22Rv1 (cell line): Measurements from ENCODE around the gene DSTYK.

Experiments
- H3K27ac ChIP-seq: fragments of 450-650 bp; 2 replicates; pipeline ENCODE4 v1.5.1; 2017
- ZFX ChIP-seq: fragments of 450-650 bp; IDR thresholded peaks from 2 replicates; pipeline ENCODE4 v1.6.1; 2017; ENCODE audit warnings: antibody characterized with exemption, borderline replicate concordance
- TF ChIP-seq, protein P1 (sequence below): fragments of 450-650 bp; IDR thresholded peaks from 2 replicates; pipeline ENCODE4 v1.5.1; 2017; ENCODE audit warnings: mild to moderate bottlenecking

The DSTYK gene

DNA sequence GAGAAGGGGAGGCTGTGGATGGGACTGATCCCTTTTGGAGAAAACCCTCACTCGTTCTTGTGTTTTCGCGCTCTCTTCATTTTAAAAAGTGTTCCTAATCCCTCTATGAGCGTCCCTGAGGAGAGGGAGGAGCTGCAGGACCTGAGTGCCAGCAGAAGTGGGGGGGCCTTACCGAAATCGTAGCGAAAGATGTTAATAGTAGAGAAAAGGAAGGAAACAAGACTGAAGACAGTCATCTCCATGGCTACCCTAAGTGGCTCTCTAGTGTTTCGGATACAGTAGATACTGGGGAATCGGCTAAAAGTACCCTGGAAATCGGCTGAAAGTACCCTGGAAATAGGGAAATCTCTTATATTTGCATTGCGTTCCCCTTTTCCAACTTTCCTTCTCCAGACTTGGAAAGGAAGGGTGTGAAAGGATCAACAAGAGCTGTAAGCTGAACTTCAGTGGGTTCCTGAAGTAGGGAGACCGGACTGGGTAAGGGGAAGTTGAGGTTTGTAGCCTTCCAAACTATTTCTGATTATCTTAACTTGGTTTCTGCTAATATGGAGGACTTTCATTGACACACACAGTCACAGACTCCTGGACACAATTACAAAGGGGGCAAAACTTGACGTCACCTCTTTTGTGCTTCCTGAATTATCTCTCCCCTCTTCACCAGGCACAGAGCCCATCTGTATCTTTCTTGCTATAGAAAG lies 486 bp upstream of the DSTYK start:
- H3K27ac ChIP-seq, result peak overlapping the region; percentile 79
- no peak for TF ChIP-seq ZFX
- TF ChIP-seq, protein P1, sequence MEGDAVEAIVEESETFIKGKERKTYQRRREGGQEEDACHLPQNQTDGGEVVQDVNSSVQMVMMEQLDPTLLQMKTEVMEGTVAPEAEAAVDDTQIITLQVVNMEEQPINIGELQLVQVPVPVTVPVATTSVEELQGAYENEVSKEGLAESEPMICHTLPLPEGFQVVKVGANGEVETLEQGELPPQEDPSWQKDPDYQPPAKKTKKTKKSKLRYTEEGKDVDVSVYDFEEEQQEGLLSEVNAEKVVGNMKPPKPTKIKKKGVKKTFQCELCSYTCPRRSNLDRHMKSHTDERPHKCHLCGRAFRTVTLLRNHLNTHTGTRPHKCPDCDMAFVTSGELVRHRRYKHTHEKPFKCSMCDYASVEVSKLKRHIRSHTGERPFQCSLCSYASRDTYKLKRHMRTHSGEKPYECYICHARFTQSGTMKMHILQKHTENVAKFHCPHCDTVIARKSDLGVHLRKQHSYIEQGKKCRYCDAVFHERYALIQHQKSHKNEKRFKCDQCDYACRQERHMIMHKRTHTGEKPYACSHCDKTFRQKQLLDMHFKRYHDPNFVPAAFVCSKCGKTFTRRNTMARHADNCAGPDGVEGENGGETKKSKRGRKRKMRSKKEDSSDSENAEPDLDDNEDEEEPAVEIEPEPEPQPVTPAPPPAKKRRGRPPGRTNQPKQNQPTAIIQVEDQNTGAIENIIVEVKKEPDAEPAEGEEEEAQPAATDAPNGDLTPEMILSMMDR, result no peak

DNA sequence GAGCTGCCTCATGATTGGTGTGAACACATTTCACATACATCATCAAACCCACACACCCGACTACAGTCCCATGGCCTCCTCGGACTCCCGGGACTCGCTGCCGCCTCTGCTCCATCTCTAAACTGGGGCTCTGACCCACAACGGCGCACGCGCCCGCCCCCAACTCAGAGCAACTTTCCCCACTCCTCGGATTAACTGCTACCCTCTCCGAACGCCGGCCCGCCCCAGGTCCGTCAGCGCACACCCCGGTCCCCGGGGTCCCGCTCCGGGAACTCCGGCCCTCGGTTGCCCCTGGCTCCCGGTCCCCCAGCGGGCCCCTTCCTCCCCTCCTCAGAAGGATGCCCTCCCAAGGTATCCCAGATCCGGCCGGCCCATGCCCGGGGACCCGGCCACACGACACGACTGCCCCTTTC lies 740 bp downstream of the DSTYK start:
- peak overlapping the region; percentile 79 for H3K27ac ChIP-seq
- TF ChIP-seq ZFX, result no peak
- TF ChIP-seq, protein P1, result no peak

DNA sequence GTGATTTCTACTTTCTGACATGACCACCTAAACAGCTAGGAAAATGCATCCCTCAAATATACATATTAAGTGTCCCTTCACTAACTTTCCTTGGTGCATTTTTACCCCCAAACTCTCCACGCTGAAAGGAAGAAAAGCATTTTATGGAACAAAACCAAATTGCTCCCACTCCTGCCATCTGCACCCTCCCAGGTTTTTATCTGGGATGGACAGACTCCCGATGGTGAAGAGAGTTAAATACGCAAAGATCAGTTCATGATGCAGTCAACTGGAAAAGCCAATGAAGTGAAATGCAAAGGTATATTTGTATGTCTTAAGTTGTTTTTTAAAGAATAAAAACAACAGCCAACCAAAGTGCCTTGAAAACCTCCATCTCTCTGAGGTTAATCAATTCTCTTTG lies 2.7 kb downstream of the DSTYK start:
- H3K27ac ChIP-seq, result no peak overlapping the region
- no peak for TF ChIP-seq ZFX
- TF ChIP-seq, protein P1, result no peak

DNA sequence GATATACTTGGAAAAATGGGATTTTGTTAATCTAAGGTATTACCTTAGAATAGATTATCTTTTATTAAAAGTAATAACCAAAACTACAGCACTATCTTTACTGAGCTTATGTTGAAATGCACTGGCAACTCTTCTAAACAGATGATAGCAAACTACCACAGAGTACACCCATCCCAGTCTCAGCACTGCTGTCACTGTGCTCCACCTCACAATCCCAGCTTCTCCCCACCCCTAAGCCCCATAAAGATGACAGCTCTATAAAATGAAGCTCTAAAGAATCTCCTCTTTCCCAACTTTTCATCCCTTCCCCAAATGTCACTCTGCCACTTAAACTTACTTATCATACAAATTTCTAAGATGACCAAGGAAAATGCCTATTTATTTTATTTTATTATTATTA lies 6.4 kb downstream of the DSTYK start:
- TF ChIP-seq, protein P1, result no peak
- no peak for TF ChIP-seq ZFX
- H3K27ac ChIP-seq, result no peak overlapping the region

DNA sequence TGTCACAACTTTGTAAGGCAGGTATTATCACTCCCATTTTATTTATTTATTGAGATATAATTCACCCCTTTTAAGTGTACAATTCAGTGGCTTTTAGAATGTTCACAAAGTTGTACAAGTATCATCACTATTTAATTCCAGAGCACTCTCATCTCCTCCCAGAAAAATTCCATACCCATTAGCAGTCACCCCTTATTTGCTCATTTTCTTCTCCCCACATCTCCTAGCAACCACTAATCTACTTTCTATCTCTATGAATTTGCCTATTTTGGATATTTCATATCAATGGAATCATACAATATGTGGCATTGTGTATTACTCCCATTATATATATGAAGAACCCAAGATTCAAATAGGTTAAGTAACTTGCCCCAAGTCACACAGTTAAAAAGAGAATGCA lies 7.0 kb downstream of the DSTYK start:
- no peak overlapping the region for H3K27ac ChIP-seq
- TF ChIP-seq ZFX, result no peak
- TF ChIP-seq, protein P1, result no peak

DNA sequence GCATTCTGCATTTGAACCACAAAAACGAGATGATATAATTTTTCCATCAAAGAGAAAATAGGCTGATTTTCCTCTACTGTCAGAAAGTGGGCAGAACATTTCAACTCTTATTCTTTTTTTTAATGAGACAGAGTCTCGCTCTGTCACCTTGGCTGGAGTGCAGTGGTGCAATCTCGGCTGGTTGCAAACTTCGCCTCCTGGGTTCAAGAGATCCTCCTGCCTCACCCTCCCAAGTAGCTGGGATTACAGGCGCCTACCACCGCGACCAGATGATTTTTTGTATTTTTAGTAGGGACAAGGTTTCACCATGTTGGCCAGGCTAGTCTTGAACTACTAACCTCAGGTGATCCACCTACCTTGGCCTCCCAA lies 11.6 kb downstream of the DSTYK start:
- TF ChIP-seq, protein P1, result no peak
- H3K27ac ChIP-seq, result no peak overlapping the region

DNA sequence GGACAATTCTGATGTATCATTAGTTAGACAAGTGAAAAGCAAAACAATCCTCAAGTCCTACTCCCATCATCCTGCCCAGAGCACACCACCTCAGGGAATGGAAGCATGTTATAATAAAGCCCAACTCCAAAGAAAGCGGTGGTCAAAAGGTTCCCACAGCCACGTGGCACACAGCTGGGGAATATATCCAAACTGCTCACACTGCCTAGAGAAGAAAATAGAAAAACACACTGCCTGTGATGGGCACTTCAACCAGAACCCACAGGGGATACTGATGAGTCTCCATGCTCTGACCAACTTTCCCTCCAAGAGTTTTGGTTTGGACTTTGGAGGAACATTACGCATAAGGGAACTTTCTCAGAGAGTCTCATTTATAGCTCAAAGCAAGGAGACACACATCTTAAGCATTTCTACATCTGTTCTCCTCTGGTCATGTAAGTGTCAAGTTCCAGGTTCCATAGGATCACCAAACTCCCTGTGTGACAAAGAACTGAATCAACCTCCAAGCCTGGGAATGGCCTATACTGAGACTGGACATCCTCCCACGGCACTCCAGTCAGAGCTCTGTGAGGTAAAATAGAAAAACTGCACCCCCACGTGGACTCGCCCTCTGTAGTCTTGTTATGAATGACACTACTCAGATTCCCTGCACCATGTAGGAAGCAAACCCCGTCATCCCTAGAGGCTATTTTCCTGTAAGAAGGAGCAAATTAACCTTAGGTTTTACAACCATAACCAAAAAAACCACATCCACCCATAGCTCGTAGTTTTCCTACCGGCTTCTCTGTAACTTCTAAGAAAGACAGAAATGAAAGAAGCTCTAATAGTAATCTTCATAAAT lies 12.2 kb downstream of the DSTYK start:
- TF ChIP-seq, protein P1, result no peak
- TF ChIP-seq ZFX, result no peak
- H3K27ac ChIP-seq, result no peak overlapping the region
